ENCODE results near the gene IGSF23. TPM values are rescaled to one million over a fixed set of nuclear protein-coding genes. Genes with fewer than 3 reads are reported as not detected.
"Not testable (repeated sequence)": the region's sequence is repeated elsewhere in the genome, so short reads cannot be mapped to it uniquely, and the experiment has no call there.

Gene IGSF23
- total RNA-seq, 1 donor from 2014 or later: not detected

DNA sequence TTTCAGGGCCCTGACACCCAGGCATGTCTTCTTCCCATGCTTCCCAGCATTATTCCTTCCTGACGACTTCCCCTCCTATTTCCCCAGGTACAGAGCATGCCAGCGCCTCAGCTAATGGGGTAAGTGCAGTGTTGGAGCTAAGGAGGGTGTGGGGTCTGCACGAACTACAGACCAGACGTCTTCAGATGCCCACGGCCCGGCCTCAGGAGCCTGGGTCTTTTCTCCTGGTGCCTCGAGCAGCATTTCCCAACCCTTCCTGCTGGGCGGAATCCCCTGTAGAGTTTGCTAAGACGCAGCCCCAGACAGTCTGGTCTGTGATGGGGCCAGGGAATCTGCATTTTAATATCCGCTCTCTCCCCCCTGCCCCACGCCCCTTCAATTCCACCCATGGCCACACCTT, 47.8 kb downstream of the IGSF23 start:
- no peak for DNase-seq (ENCODE audit: extremely low read depth, low read depth, low spot score)

DNA sequence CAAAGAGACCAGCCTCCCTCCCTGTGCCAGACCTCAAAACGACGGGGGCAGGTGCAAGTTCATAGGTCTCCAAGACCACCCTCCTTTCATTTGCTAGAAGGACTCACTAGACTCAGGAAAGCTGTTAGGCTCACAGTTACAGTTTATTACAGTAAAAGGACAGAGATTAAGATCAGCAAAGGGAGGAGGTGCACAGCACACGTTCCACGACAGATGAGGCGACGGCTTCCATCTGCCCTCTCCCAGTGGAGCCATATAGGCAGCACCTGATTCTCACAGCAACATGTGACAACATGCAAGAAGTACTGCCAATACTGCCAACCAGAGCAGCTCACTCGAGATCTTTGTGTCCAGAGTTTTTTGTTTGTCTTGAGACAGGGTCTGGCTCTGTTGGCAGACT, 48.5 kb downstream of the IGSF23 start:
- DNase-seq (ENCODE audit: extremely low read depth, low read depth, low spot score): no peak

DNA sequence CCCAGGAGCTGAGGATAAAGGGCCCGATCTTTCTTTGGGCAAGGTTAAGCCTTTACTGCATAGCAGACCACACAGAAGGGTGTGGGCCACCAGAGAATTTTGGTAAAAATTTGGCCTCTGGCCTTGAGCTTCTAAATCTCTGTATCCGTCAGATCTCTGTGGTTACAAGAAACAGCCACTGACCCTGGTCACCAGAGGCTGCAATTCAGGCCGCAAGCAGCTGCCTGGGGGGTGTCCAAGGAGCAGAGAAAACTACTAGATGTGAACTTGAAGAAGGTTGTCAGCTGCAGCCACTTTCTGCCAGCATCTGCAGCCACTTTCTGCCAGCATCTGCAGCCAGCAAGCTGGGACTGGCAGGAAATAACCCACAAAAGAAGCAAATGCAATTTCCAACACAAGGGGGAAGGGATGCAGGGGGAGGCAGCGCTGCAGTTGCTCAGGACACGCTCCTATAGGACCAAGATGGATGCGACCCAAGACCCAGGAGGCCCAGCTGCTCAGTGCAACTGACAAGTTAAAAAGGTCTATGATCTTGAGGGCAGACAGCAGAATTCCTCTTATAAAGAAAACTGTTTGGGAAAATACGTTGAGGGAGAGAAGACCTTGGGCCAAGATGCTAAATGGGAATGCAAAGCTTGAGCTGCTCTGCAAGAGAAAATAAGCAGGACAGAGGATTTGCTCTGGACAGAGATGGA, 49.5 kb downstream of the IGSF23 start:
- no peak for DNase-seq (ENCODE audit: extremely low read depth, low read depth, low spot score)

DNA sequence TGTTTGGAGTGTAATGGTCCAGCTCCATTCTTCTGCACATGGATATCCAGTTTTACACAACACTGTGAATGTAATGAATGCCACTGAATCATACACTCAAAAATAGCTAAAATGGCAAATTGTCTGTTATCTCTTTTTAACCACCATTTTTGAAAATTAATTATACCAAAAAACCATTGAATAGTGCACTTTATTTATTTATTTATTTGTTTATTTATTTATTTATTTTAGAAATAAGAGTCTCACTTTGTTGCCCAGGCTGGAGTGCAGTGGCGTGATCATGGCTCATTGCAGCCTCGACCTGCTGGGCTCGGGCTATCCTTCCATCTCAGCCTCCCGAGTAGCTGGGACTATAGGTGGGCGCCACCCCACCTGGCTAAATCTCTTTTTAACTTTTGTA, 50.6 kb downstream of the IGSF23 start:
- DNase-seq (ENCODE audit: extremely low read depth, low read depth, low spot score): no peak

DNA sequence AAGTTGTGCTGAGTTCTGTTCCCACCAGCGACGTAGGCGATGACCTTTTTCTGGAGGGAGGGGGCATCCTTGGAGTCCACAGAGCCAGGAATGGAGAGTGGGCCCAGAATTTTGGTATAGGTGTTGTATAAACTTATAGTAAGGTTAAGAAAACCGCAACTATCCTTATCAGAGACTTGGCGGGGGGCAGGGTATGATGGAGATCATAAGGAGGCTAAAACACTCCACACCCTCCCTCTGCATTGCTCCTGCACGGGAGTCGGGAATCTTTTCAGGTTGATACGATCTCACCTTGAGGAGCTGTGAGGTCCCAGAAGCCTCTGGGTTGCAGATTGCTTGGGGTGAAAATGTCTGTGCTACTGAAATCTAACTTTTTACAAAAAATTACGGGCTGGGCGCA, 51.6 kb downstream of the IGSF23 start:
- no peak for DNase-seq (ENCODE audit: extremely low read depth, low read depth, low spot score)

DNA sequence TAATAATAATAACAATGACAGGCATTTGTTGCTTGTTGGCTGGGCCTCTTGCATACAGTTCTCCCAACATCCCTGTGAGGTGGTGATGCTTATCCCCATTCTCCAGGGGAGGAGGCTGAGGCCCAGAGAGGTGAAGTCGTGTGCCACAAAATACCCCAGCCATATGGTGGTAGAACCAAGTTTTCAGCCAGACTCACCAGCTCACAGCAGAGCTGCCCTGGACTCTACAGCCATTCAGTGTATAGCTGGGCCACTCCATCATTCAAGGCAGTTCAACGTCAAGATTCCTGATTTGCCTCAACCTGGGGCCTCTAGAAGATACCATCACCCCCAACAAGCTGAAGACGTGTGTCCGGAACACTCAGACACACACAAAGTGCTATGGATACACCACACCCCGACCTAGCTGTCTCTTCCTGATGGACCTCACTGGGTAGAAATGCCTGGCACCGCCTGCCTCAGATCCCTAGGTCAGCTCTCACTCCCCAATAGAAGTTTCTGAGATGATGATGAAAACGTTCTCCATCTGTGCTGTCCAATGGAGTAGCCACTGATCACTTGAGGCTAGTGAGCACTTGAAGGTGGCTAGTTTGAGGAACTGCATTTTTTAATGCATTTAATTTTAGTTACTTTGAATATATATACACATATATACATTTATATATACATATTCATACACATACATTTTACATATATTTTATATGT, 53.6 kb downstream of the IGSF23 start:
- DNase-seq (ENCODE audit: extremely low read depth, low read depth, low spot score): no peak

DNA sequence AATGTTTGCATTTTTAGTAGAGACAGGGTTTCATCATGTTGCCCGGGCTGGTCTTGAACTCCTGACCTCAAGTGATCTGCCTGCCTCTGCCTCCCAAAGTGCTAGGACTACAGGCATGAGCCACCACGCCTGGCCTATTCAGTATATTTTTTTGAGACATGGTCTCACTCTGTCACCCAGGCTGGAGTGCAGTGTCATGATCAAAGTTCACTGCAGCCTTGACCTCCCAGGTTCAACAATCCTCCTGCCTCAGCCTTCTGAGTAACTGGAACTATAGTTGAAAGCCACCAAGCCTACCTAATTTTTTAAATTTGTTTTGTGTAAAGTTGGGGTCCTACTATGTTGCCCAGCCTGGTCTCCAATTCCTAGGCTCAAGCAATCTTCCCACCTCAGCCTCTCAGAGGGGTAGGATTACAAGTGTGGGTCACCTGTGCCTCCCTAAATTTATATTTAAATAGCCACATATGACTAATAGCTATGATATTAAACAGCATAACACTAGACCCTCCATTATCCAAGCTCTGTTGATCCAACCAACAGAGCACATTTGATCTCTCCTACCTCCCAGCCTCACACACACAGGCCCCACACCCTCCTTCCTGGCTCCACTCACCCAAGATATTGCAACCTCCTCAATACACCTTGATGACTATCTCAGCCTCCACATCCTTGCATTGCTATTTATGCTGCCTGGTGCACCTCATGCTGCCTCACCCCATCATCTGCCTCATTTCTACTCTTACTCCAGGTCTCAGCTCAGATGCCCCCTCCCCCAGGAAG, 55.8 kb downstream of the IGSF23 start:
- DNase-seq (ENCODE audit: extremely low read depth, low read depth, low spot score): no peak

DNA sequence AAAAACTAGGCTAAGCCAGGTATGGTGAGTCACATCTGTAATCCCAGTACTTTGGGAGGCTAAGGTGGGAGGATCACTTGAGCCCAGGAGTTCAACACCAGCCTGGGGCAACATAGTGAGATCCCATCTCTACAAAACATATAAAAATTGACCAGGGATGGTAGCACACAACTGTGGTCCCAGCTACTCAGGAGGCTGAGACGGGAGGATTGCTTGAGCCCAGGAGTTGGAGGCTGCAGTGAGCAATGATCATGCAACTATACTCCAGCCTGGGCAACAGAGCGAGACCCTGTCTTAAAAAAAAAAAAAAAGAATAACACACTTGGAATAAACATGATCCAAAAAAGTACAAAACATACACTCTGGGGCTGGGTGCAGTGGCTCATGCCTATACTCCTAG, 56.7 kb downstream of the IGSF23 start:
- DNase-seq (ENCODE audit: extremely low read depth, low read depth, low spot score): not testable (repeated sequence)

DNA sequence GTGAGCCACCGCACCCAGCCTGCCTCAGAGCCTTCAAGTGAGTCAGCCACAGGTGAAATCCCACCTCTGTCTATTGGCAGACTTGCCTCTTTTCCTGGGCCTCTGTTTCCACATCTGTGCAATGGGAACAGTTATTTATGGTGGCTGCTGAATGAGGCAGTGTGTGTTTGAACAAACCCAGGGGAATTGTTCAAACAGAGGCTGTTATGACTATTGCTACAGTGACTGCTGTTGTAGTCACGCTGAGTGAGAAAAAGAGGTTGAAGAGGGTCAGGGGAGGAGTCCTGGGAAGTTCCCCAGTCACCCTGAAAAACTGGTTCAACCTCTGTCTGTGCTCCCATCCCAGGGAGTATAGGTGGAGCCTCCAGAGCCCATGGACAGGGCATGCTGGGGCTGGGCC, 58.0 kb downstream of the IGSF23 start, which contains the start of gene CEACAM19:
TSS of gene CEACAM19 (plus strand) at position 83 of the 400 bp plus-strand sequence. CDS start 450 bp downstream, outside the sequence.
- DNase-seq (ENCODE audit: extremely low read depth, low read depth, low spot score): no peak

DNA sequence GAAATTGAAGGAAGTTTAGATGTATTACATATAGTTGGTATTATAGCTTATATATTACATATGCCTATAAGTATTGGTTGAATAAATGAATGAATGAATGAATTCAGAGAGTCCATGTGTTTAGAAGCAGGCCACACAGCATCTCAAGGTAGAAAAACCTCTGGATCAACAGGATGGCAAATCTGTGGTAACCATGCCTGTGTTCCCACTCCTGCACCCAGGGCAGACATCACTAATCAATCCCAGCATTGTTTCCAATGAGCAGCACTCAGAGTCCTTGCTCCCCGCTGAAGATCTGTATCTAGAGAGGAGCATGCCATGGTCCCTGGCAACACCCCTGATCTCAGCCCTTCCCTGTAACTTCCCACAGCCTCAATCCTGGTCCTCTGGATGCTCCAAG, 58.9 kb downstream of the IGSF23 start:
- no peak for DNase-seq (ENCODE audit: extremely low read depth, low read depth, low spot score)

DNA sequence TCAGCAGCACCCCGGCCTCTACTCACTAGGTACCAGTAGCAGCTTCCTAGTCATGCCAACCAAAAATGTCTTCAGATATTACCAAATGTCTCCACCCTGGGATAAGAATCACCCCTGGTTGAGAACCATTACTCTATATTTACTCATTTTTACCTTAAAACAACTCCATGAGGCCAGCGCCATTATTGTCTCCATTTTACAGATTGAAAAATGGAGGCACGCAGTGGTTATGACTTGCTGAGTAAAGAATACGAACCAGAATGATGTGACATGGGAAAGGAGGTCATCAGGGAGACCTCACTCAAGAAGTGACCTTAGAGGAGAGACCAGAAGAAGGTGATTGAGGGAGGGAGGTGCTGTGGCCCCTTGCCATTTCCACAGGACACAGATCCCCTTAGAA, 60.1 kb downstream of the IGSF23 start:
- no peak for DNase-seq (ENCODE audit: extremely low read depth, low read depth, low spot score)

DNA sequence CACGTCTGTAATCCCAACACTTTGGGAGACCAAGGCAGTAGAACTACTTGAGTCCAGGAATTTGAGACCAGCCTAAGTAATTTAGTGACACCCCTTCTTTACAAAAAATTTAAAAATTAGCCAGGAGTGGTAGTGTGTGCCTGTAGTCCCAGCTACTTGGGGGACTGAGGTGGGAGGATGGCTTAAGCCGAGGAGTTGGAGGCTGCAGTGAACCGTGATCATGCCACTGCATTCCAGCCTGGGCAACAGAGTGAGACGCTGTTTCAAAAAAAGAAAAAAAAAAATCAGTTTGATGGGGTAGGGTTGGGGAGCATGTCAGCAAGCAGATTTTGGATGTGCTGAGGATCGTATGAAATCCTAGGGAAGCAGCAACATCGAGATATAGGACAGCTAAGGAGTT, 62.2 kb downstream of the IGSF23 start:
- DNase-seq (ENCODE audit: extremely low read depth, low read depth, low spot score): no peak

DNA sequence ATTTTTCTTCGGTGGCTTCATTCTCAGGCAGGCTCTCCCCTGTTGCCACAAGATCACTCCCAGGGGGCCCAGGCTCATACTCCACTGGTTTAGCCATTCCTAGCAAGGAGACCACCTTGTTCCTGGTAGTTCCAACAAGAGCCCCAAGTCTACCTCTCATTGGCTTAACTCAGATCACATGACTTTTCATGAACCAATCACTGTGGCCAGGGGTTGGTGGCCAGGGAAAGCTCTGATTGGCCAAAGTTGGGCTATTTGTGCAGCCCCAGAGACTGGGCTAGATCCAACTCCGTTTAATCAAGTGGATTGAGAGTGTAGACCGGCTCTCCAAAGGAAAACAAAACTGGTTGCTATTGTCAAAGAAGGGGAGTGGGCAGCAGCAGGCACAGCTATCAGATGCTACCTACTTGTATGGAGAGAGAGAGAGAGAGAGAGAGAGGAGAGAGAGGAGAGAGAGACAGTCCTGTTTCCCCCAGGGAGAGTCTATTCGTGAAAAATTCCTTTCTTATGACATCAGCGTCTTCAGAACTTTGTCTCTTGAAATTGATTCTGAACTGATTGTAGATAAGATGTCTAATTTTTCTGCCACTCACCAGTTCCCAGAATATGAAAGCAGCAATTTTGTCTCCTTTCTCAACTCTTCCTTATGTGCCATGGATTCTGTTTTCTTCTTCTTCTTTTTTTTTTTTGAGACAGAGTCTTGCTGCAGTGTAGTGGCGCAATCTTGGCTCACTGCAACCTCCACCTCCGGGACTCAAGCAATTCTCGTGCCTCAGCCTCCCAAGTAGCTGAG, 63.9 kb downstream of the IGSF23 start:
- DNase-seq (ENCODE audit: extremely low read depth, low read depth, low spot score): no peak

DNA sequence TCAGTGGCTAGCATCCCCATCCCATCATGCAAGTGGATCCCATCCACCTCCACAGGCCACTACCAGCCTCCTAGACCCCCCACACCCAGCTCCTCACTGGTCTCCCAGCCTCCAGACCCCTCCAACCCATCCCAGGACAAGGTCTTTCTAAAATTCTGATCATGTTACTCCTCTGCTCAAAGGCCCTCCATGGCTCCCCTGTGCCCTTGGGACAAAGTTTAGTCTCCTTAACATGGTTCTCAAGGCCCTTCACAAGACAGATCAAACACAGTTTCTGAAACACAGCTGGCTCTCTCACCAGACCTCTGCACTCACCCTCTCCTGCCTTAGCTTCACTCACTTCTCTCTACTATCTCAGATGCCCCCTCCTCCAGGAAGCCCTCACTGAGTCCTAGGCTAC, 67.2 kb downstream of the IGSF23 start:
- DNase-seq (ENCODE audit: extremely low read depth, low read depth, low spot score): no peak

DNA sequence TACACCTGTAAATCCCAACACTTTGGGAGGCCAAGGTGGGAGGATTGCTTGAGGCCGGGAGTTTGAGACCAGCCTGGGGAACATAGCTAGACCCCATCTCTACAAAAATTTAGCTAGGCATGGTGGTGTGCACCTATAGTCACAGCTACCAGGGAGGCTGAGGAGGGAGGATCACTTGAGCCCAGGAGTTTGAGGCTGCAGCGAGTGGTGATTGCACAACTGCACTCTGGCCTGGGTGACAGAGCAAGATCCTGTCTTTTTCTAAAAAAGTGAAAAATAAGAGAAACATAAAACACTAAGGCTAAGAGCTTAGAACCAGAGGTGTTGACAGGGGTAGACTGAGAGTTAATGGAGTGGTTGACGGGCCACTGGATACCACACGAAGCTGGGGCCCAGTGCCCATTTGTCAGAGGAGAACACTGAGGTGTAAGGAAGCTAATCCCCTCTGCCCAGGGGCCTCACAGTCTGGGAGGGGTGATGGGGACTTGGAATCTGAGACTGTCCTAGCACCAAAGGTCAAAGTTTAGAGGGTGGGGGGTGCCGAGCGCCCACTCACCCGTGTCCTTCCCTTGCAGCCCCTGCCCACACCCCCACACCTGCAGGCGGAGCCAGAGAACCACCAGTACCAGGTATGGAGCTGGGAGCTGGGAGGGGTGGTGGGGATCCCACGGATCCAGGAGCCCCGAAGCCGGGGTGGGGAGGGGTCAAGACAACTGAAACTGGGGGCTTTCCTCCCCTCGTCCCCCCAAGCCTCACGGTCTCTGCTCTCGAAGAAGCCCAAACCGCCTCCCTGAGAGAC, 68.8 kb downstream of the IGSF23 start:
- DNase-seq (ENCODE audit: extremely low read depth, low read depth, low spot score): no peak

DNA sequence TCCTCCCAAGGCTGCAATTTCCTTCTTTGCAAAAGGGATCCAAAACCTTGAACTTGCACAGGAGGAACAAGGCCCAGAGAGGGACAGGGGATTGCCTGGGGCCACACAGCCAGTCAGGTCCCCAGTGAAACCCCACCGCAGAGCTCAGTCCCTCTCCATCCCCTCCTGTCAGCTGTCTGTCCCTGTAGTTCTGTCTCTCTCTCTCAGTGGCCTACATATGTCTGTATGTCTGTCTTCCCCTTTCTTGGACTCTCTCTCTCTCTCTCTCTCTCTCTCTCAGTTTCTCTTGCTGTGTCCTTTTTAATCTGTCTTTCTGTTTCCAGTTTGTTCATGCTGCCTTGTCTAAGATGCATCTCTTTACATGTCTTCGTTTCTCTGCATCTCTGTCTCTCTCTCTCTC, 69.4 kb downstream of the IGSF23 start:
- no peak for DNase-seq (ENCODE audit: extremely low read depth, low read depth, low spot score)

DNA sequence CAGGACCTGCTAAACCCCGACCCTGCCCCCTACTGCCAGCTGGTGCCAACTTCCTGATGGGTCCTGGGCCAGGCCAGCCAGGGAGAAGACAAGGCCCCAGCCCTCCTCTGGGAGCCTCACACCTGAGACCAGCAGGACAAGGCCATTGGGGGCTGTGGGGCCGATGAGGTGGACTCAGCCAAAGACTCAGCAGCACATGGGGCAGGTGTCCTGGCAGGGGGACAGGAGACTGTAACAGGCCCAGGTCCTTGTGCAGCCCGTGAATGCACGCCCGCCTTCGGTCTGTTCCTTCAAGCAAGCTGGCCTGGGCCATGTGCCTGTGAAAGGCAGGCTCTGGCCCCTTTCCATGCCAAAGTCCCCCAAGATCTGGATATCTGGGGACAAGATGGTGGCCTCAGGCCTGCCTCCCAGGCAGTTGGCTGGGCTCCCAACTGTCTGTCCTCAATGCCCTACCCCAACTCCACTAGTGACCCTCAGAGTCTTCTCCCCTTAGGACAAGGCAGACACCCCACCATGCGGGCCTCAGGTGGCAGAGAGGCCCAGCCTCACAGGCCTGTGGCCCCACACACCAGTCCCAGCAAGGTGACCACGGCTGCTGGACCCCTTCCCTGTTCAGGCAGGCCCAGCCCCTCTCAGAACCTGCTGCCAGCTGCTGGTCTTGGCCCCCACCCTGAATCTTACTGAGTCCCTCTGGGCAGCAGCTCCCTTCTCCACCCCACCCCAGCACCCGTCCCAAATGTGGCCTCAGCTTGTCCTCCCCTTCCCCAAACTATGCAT, 70.3 kb downstream of the IGSF23 start:
- DNase-seq (ENCODE audit: extremely low read depth, low read depth, low spot score): no peak

DNA sequence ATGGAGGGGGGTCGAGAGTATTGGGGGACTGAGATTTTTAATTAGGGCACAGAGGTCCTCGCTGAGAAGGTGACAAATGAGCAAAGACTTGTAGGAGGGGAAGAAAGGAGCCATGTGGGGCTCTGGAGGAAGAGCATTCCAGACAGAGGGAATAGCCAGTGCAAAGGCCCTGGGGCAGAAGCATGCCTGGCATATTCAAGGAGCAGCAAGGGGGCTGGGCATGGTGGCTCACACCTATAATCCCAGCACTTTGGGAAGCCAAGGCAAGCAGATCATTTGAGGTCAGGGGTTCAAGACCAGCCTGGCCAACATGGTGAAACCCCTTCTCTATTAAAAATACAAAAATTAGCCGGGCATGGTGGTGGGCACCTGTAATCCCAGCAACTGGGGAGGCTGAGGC, 71.0 kb downstream of the IGSF23 start:
- DNase-seq (ENCODE audit: extremely low read depth, low read depth, low spot score): not testable (repeated sequence)
